Endothelial cell of umbilical vein (primary cell): ENCODE results near the gene PARD6G. TPM values are rescaled to one million over a fixed set of nuclear protein-coding genes. Genes with fewer than 3 reads are reported as not detected.

Experiments used
- BruUV-seq: library from RNA; stranded (reverse); fragments of 400-500 nt; replicated peaks from 2 replicates; lab custom pipeline; 2021; lab: Mats Ljungman, UMichigan
- CTCF ChIA-PET: fragments of 300-600, 350-600 bp; sonication (Branson Sonifier 250); formaldehyde crosslinking; loops from one replicate; lab custom pipeline; 2021; ENCODE audit warnings: antibody characterized with exemption, inconsistent platforms; lab: Charles Lee
- POLR2A ChIA-PET: fragments of 300-600, 350-600 bp; sonication (Branson Sonifier 250); formaldehyde crosslinking; loops from one replicate; lab custom pipeline; 2021; ENCODE audit warnings: antibody characterized with exemption, inconsistent platforms; lab: Charles Lee
- DNase-seq: peaks from one replicate; pipeline ENCODE4 v3.0.0-alpha.2; 2011; ENCODE audit warnings: low read depth, low spot score
- FAIRE-seq: peaks from 2 replicates; lab custom pipeline; 2011; peaks lifted over from hg19 to GRCh38; lab: Jason Lieb, UNC
- H2AFZ ChIP-seq: 2 replicates; pipeline ENCODE4 v1.6.0; 2012; ENCODE audit warnings: low read depth, low read length, control low read depth, inconsistent platforms
- H3K27ac ChIP-seq: 2 replicates; pipeline ENCODE4 v1.5.1; 2011; ENCODE audit warnings: low read depth, mild to moderate bottlenecking, control low read depth, low read length, moderate library complexity; ENCODE audit not compliant: insufficient read depth
- H3K27me3 ChIP-seq, 2 experiments: 2 replicates each; pipeline versions ENCODE4 v1.6.0 to v1.6.1; 2011; ENCODE audit warnings: low read length in 2 of 2, mixed read lengths in 1 of 2; ENCODE audit not compliant: control insufficient read depth in 2 of 2, insufficient read depth in 2 of 2
- H3K36me3 ChIP-seq, 2 experiments: 2 replicates in 1 of 2; 3 replicates in 1 of 2; pipeline ENCODE4 v1.5.1; 2011; ENCODE audit warnings: low read length in 2 of 2, mild to moderate bottlenecking in 1 of 2, moderate library complexity in 1 of 2; ENCODE audit not compliant: control insufficient read depth in 2 of 2, insufficient read depth in 2 of 2; ENCODE audit errors: extremely low read depth in 1 of 2
- H3K4me1 ChIP-seq: 3 replicates; pipeline ENCODE4 v1.5.1; 2011; ENCODE audit warnings: mild to moderate bottlenecking, low read length; ENCODE audit not compliant: control insufficient read depth, insufficient read depth; ENCODE audit errors: extremely low read depth
- H3K4me2 ChIP-seq: 2 replicates; pipeline ENCODE4 v1.6.1; 2011; ENCODE audit warnings: low read length, control low read depth, mixed read lengths; ENCODE audit not compliant: insufficient read depth
- H3K4me3 ChIP-seq, 3 experiments: fragments of 200-600 bp in 1 of 3; sonication (generic), shearing (Covaris generic) in 1 of 3; replicated peaks in 1 of 3; 2 replicates each; pipeline ENCODE4 v1.5.1; 2011 to 2016; ENCODE audit warnings: control low read depth in 3 of 3, low read length in 3 of 3, mild to moderate bottlenecking in 2 of 3, inconsistent platforms in 1 of 3, low read depth in 1 of 3, moderate library complexity in 1 of 3; ENCODE audit not compliant: insufficient read depth in 1 of 3
- H3K79me2 ChIP-seq: 2 replicates; pipeline ENCODE4 v1.6.0; 2012; ENCODE audit warnings: low read length, inconsistent platforms; ENCODE audit not compliant: control insufficient read depth, insufficient read depth
- H3K9ac ChIP-seq: replicated peaks from 2 replicates; pipeline ENCODE3; 2011; ENCODE audit warnings: low read length, control low read depth; ENCODE audit not compliant: insufficient read depth; ENCODE audit errors: extremely low read depth
- H3K9me1 ChIP-seq: replicated peaks from 3 replicates; pipeline ENCODE4 v1.6.0; 2011; ENCODE audit warnings: mild to moderate bottlenecking, low read length; ENCODE audit not compliant: control insufficient read depth, insufficient read depth; ENCODE audit errors: extremely low read depth
- H3K9me3 ChIP-seq: replicated peaks from 2 replicates; pipeline ENCODE4 v1.5.1; 2012; ENCODE audit warnings: low read length, inconsistent platforms; ENCODE audit not compliant: control insufficient read depth, insufficient read depth
- H4K20me1 ChIP-seq: replicated peaks from 2 replicates; pipeline ENCODE3; 2011; ENCODE audit warnings: mild to moderate bottlenecking, low read length; ENCODE audit not compliant: control insufficient read depth, insufficient read depth; ENCODE audit errors: extremely low read depth
- EZH2 ChIP-seq: IDR thresholded peaks from 2 replicates; pipeline ENCODE4 v1.6.1; 2012; ENCODE audit warnings: borderline replicate concordance, low read depth, mild to moderate bottlenecking, moderate library complexity, low read length, inconsistent platforms; ENCODE audit not compliant: severe bottlenecking
- FOS ChIP-seq: IDR thresholded peaks from 2 replicates; pipeline ENCODE4 v1.6.1; 2011; ENCODE audit warnings: mild to moderate bottlenecking, low read length, moderate library complexity, borderline replicate concordance; ENCODE audit not compliant: insufficient read depth
- GATA2 ChIP-seq: IDR thresholded peaks from 2 replicates; pipeline ENCODE4 v1.7.0; 2011; ENCODE audit warnings: low read depth, mild to moderate bottlenecking, moderate library complexity, mixed read lengths, low read length; ENCODE audit not compliant: insufficient read length, insufficient read depth
- JUN ChIP-seq: IDR thresholded peaks from 2 replicates; pipeline ENCODE4 v1.6.1; 2011; ENCODE audit warnings: borderline replicate concordance, low read depth; ENCODE audit not compliant: insufficient read length, insufficient read depth
- POLR2A ChIP-seq: IDR thresholded peaks from 2 replicates; pipeline ENCODE4 v1.6.1; 2012; ENCODE audit warnings: low read depth, mild to moderate bottlenecking, control low read depth, low read length
- POLR2AphosphoS5 ChIP-seq: IDR thresholded peaks from 2 replicates; pipeline ENCODE4 v1.6.1; 2012; ENCODE audit warnings: low read depth, mild to moderate bottlenecking, control low read depth, low read length, moderate library complexity; ENCODE audit not compliant: insufficient read depth
- dilution Hi-C: fragments of 300-500 bp; cut with MboI; formaldehyde crosslinking; loops from one replicate; pipeline ENCODE4 v1.15.0; 2019; ENCODE audit warnings: low sequenced_read_pairs; ENCODE audit not compliant: extremely low pct_ligation_motif_present
- intact Hi-C: fragments of 100-400 bp; cut with micrococcal nuclease; formaldehyde crosslinking; loops from one replicate; pipeline ENCODE4 v1.10.0; 2022
- polyA plus RNA-seq, 4 experiments: library from polyadenylated mRNA; depleted of rRNA in 3 of 4; stranded (reverse) in 3 of 4; unstranded in 1 of 4; fragments of >200 nt; gene quantifications; 2 replicates each; pipeline versions ENCODE4 v1.2.1 to v1.2.3, GENCODE V29; 2011 to 2012; ENCODE audit warnings: missing spikeins in 1 of 4
- total RNA-seq: library from RNA; stranded (reverse); gene quantifications from 2 replicates; pipeline ENCODE4 v1.2.3, GENCODE V29; 2021
- TF ChIP-seq, protein P1 (sequence below), 2 donors: IDR thresholded peaks; 1 replicate in 1 of 2; 2 replicates in 1 of 2; pipeline ENCODE4 v1.5.1; 2011; ENCODE audit warnings: low read length in 2 of 2, mild to moderate bottlenecking in 2 of 2, moderate library complexity in 2 of 2, control low read depth in 1 of 2, inconsistent platforms in 1 of 2, low read depth in 1 of 2; ENCODE audit not compliant: insufficient read depth in 1 of 2; ENCODE audit errors: extremely low read depth in 1 of 2
- TF ChIP-seq, protein P2 (sequence below): IDR thresholded peaks from 2 replicates; pipeline ENCODE4 v1.6.1; 2011; ENCODE audit not compliant: insufficient read depth, insufficient read length

Gene PARD6G
- total and polyA plus RNA-seq, 2 donors (not counting 3 experiments of a cell fraction or from before 2014, with no cell fraction given), result 1.2 to 1.8 TPM

DNA sequence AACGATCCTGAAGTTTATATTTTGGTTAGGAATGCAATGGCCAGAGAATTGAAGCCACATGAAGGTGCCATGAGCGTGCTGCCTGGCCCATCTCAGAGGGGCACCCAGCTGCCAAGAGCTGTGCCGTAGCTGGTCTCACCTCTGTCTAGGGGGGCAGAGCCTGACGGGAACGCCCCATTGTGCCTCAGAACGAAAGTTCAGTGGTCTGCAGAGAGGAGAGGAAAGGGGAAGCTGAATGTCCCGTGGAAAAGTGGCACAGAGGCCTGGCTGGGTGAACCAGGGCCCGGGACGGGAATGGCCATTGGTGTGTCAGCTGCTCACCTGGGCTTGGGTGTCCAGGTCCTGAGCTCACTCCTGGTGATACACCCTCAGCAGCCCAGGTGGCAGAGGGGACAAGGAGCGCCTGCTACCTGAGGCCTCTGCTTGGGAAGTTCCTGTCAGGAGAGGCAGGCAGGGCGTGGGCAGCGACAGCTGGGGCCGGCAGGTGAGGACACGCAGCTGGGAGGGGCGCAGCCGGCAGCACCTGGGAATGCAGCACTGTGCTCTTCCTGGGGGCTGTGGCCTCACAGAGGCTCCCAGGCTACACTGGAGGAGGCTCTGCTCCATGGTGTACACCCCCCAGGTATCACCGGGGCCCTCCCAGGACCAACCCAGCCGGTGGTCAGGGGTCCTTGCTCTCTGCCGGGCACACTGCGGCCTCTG lies 67.3 kb downstream of the PARD6G start:
- no peak overlapping the region for H3K9ac ChIP-seq
- H3K4me1 ChIP-seq, result no peaks in the 10 kb centered on the region
- no peak overlapping the region for H3K4me3 ChIP-seq
- BruUV-seq, result no TSS peak
- DNase-seq, result no peak
- dilution Hi-C loops (no loop called here), intact Hi-C loops (no loop called here)
- no peaks in the 10 kb centered on the region for H3K79me2 ChIP-seq
- H2AFZ ChIP-seq, result no peak overlapping the region
- no peak overlapping the region for H3K27ac ChIP-seq
- no peaks in the 10 kb centered on the region for H4K20me1 ChIP-seq
- no peaks in the 10 kb centered on the region for H3K9me3 ChIP-seq
- no peak for FAIRE-seq
- H3K4me2 ChIP-seq, result no peak overlapping the region
- POLR2A ChIA-PET, result no interaction called here
- no peaks in the 10 kb centered on the region for H3K9me1 ChIP-seq
- H3K36me3 ChIP-seq, result no peaks in the 10 kb centered on the region
- CTCF ChIA-PET, result interaction anchor here (1.3 kb wide), 1 partner anchor 9 kb away, joined by 7 read pairs; no protein-coding TSS in a partner anchor
- TF ChIP-seq GATA2, result no peak
- no peak for TF ChIP-seq POLR2AphosphoS5
- TF ChIP-seq FOS, result no peak
- TF ChIP-seq JUN, result no peak
- TF ChIP-seq POLR2A, result no peak
- no peak for TF ChIP-seq EZH2
- TF ChIP-seq, protein P1, sequence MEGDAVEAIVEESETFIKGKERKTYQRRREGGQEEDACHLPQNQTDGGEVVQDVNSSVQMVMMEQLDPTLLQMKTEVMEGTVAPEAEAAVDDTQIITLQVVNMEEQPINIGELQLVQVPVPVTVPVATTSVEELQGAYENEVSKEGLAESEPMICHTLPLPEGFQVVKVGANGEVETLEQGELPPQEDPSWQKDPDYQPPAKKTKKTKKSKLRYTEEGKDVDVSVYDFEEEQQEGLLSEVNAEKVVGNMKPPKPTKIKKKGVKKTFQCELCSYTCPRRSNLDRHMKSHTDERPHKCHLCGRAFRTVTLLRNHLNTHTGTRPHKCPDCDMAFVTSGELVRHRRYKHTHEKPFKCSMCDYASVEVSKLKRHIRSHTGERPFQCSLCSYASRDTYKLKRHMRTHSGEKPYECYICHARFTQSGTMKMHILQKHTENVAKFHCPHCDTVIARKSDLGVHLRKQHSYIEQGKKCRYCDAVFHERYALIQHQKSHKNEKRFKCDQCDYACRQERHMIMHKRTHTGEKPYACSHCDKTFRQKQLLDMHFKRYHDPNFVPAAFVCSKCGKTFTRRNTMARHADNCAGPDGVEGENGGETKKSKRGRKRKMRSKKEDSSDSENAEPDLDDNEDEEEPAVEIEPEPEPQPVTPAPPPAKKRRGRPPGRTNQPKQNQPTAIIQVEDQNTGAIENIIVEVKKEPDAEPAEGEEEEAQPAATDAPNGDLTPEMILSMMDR (IDR thresholded peaks at IDR 0.05; ENCODE audit: extremely low read depth in 1 of 2, insufficient read depth in 1 of 2, low read depth in 1 of 2, low read length in 2 of 2), result no peak
- TF ChIP-seq, protein P2, sequence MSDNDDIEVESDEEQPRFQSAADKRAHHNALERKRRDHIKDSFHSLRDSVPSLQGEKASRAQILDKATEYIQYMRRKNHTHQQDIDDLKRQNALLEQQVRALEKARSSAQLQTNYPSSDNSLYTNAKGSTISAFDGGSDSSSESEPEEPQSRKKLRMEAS, result no peak
- H3K27me3 ChIP-seq, result no peaks in the 10 kb centered on the region
